Thymus (tissue), 11 donors: ENCODE results near the gene N4BP3. TPM values are rescaled to one million over a fixed set of nuclear protein-coding genes. Genes with fewer than 3 reads are reported as not detected.
A peak's percentile ranks its signal among the peaks of the same experiment; 100 is the strongest.

Experiments
- DNase-seq, 9 donors: peaks; one replicate each; pipeline ENCODE4 v3.0.0-alpha.2; 2013; ENCODE audit warnings: low spot score in 9 of 9, low read depth in 6 of 9, missing footprints in 1 of 9
- H3K27ac ChIP-seq, 2 donors: one replicate each; pipeline ENCODE4 v1.5.1; 2013; ENCODE audit warnings: control low read depth in 1 of 2, low read depth in 1 of 2, low read length in 1 of 2, mild to moderate bottlenecking in 1 of 2, moderate library complexity in 1 of 2
- H3K27me3 ChIP-seq, 2 donors: one replicate each; pipeline ENCODE4 v1.5.1; 2013; ENCODE audit warnings: low read length in 1 of 2; ENCODE audit not compliant: control insufficient read depth in 2 of 2, insufficient read depth in 1 of 2
- H3K36me3 ChIP-seq, 2 donors: one replicate each; pipeline ENCODE4 v1.5.1; 2013; ENCODE audit warnings: low read length in 1 of 2, mild to moderate bottlenecking in 1 of 2, moderate library complexity in 1 of 2; ENCODE audit not compliant: control insufficient read depth in 2 of 2, insufficient read depth in 2 of 2
- H3K4me1 ChIP-seq, 2 donors: one replicate each; pipeline ENCODE4 v1.5.1; 2013; ENCODE audit warnings: low read length in 2 of 2; ENCODE audit not compliant: control insufficient read depth in 2 of 2, insufficient read depth in 2 of 2
- H3K4me3 ChIP-seq, 2 donors: one replicate each; pipeline ENCODE4 v1.5.1; 2013; ENCODE audit warnings: low read length in 2 of 2, control low read depth in 1 of 2, mild to moderate bottlenecking in 1 of 2
- H3K9me3 ChIP-seq, 2 donors: one replicate each; pipeline ENCODE4 v1.5.1; 2013; ENCODE audit warnings: low read length in 1 of 2, mild to moderate bottlenecking in 1 of 2; ENCODE audit not compliant: control insufficient read depth in 2 of 2, insufficient read depth in 1 of 2
- WGBS: extraction: QIAGEN DNeasy Blood & Tissue Kit; methylation state at CpG from one replicate; pipeline ENCODE4 v1.1.7; 2013; 5-methylcytosine and 5-hydroxymethylcytosine counted together
- polyA plus RNA-seq: library from polyadenylated mRNA; stranded (reverse); fragments of 200-250 nt; gene quantifications from one replicate; pipeline ENCODE4 v1.2.3, GENCODE V29; 2013
- total RNA-seq: library from RNA; stranded (reverse); fragments of 120-200 nt; gene quantifications from one replicate; pipeline ENCODE4 v1.2.4, GENCODE V29; 2013
- donor health status: healthy.

The N4BP3 gene
- total and polyA plus RNA-seq, 2 donors: 1.9 to 2.3 TPM

GRCh38 chr5:178136990-178137389 is 23.7 kb downstream of the N4BP3 start:
- Histone ChIP-seq H3K4me1 (no peaks in the 10 kb centered on the region), H3K36me3 (peaks cover 45 to 58% of the 10 kb centered on the region in 2 donors), H3K27me3 (no peaks in the 10 kb centered on the region), H3K9me3 (no peaks in the 10 kb centered on the region), H3K27ac (no peak overlapping the region), H3K4me3 (no peak overlapping the region)
- 97% methylated on average over 10 of the region's 10 CpGs for WGBS
- DNase-seq: no peak

GRCh38 chr5:178137991-178138390 is 24.7 kb downstream of the N4BP3 start:
- no peak overlapping the region for H3K27ac ChIP-seq
- no peaks in the 10 kb centered on the region for H3K9me3 ChIP-seq
- no peaks in the 10 kb centered on the region for H3K4me1 ChIP-seq
- no peak for DNase-seq
- 98% methylated on average over 12 of the region's 12 CpGs for WGBS
- no peaks in the 10 kb centered on the region for H3K27me3 ChIP-seq
- peaks cover 54 to 68% of the 10 kb centered on the region in 2 donors for H3K36me3 ChIP-seq
- no peak overlapping the region for H3K4me3 ChIP-seq

GRCh38 chr5:178141550-178141949 is 28.2 kb downstream of the N4BP3 start:
- Histone ChIP-seq H3K4me3 (no peak overlapping the region), H3K4me1 (no peaks in the 10 kb centered on the region), H3K27me3 (no peaks in the 10 kb centered on the region), H3K36me3 (peaks cover 66 to 81% of the 10 kb centered on the region in 2 donors), H3K9me3 (no peaks in the 10 kb centered on the region), H3K27ac (no peak overlapping the region)
- WGBS: 99% methylated on average over 4 of the region's 4 CpGs
- no peak for DNase-seq

- no peaks in the 10 kb centered on the region for H3K9me3 ChIP-seq
- no peaks in the 10 kb centered on the region for H3K27me3 ChIP-seq
- peaks cover 67 to 83% of the 10 kb centered on the region in 2 donors for H3K36me3 ChIP-seq
- H3K27ac ChIP-seq: no peak overlapping the region
- no peaks in the 10 kb centered on the region for H3K4me1 ChIP-seq
- no peak for DNase-seq
- 98% methylated on average over 20 of the region's 20 CpGs for WGBS
- H3K4me3 ChIP-seq: no peak overlapping the region
These were observed 29.3 kb downstream of the N4BP3 start for GRCh38 chr5:178142642-178143041.

- no peak overlapping the region for H3K4me3 ChIP-seq
- WGBS: 96% methylated on average over 6 of the region's 6 CpGs
- H3K27ac ChIP-seq: no peak overlapping the region
- no peaks in the 10 kb centered on the region for H3K4me1 ChIP-seq
- no peak for DNase-seq
- no peaks in the 10 kb centered on the region for H3K9me3 ChIP-seq
- no peaks in the 10 kb centered on the region for H3K27me3 ChIP-seq
- H3K36me3 ChIP-seq: peaks cover 67 to 83% of the 10 kb centered on the region in 2 donors
These were observed 29.9 kb downstream of the N4BP3 start for GRCh38 chr5:178143246-178143645.

GRCh38 chr5:178143901-178144300 is 30.6 kb downstream of the N4BP3 start:
- no peak overlapping the region for H3K4me3 ChIP-seq
- no peaks in the 10 kb centered on the region for H3K9me3 ChIP-seq
- DNase-seq: no peak
- no peaks in the 10 kb centered on the region for H3K4me1 ChIP-seq
- H3K36me3 ChIP-seq: peaks cover 73 to 89% of the 10 kb centered on the region in 2 donors
- no peaks in the 10 kb centered on the region for H3K27me3 ChIP-seq
- 96% methylated on average over 10 of the region's 10 CpGs for WGBS
- H3K27ac ChIP-seq: no peak overlapping the region

GRCh38 chr5:178145965-178146820 is 32.9 kb downstream of the N4BP3 start:
- WGBS: 75% methylated on average over 14 of the region's 14 CpGs
- Histone ChIP-seq H3K27ac (no peak overlapping the region), H3K4me1 (no peaks in the 10 kb centered on the region), H3K27me3 (no peaks in the 10 kb centered on the region), H3K36me3 (peaks cover 86 to 95% of the 10 kb centered on the region in 2 donors), H3K9me3 (no peaks in the 10 kb centered on the region), H3K4me3 (no peak overlapping the region)
- peak in 6 of 9 donors; percentile 40 to 74 (median 56) for DNase-seq

- H3K4me3 ChIP-seq: no peak overlapping the region
- peaks cover under 1 to 3% of the 10 kb centered on the region in 2 donors for H3K4me1 ChIP-seq
- peaks cover 80 to 91% of the 10 kb centered on the region in 2 donors for H3K36me3 ChIP-seq
- H3K27ac ChIP-seq: no peak overlapping the region
- 94% methylated on average over 15 of the region's 15 CpGs for WGBS
- no peaks in the 10 kb centered on the region for H3K27me3 ChIP-seq
- no peak for DNase-seq
- H3K9me3 ChIP-seq: no peaks in the 10 kb centered on the region
These were observed 34.1 kb downstream of the N4BP3 start for GRCh38 chr5:178147406-178147805.

GRCh38 chr5:178149199-178149932 is 36.0 kb downstream of the N4BP3 start:
- H3K9me3 ChIP-seq: no peaks in the 10 kb centered on the region
- no peaks in the 10 kb centered on the region for H3K27me3 ChIP-seq
- WGBS: 92% methylated on average over 11 of the region's 11 CpGs
- no peak overlapping the region for H3K4me3 ChIP-seq
- no peak for DNase-seq
- H3K36me3 ChIP-seq: peaks cover 61 to 71% of the 10 kb centered on the region in 2 donors
- peaks cover 9 to 16% of the 10 kb centered on the region in 2 donors for H3K4me1 ChIP-seq
- no peak overlapping the region for H3K27ac ChIP-seq
